NCI-H510A treated with DMSO at 0.1 percent for 48 hours (cell line): ENCODE measurements around the gene HINFP.
"Not testable (repeated sequence)": the region's sequence is repeated elsewhere in the genome, so short reads cannot be mapped to it uniquely, and the experiment has no call there.

Experiments
- DNase-seq: peaks from one replicate; lab custom pipeline; 2025; lab: John Stamatoyannopoulos, UW

HINFP gene

DNA sequence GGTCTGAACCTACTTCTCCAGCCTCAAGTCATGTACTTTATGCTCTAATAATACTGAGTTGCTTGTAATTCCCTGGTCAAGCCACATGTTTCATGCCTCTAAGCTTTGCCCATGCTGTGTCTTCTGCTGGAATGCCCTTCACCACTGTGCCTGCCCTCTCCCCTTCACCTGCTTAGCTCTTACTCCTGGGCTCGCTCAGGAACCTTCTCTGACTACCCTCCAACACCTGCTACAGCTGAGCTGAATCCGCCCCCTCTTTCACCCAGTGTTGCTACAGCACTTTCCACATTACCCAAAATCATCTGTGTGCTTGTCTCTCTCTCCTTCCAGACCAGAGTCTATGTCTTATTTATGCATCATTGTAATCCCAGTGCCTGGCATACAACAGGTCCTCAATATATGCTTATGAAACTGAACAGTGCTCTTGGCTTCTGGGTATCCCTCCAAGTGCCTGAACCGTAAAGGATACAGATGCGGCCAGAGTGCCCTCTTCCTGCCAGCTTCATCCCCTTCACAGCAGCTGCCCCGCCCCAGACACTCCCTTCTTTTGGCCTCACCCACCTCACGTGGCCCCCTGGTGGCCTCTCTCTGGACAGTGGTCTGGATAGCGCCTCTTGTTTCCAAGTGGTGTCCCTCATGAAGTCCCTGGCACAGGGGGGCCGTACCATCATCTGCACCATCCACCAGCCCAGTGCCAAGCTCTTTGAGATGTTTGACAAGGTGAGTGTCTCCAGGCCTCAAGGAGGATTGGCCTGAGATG, 34.5 kb downstream of the HINFP start:
- peak; percentile 24 for DNase-seq

GRCh38 chr11:119156496-119156895, 35.1 kb downstream of the HINFP start:
- DNase-seq = no peak

DNA sequence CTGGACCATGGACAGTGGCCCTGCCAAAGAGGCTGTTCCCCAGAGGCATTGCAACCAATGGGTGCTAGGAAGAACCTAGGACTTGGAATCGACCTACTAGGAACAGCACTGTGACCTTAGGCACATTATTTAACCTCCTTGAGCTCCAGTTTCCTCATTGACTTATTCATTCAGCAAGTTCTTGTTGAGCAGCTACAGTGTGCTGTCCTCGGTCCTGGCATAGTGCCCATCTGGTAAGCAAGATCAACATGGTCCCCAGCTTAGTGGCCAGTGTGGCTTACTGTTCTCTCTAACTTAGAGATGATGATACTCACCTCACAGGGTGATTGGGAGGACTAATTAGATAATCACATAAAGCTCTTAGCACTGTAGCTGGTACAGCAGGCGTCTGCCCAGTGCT, 35.7 kb downstream of the HINFP start:
- no peak for DNase-seq

GRCh38 chr11:119158467-119158866, 37.1 kb downstream of the HINFP start:
- DNase-seq = no peak

DNA sequence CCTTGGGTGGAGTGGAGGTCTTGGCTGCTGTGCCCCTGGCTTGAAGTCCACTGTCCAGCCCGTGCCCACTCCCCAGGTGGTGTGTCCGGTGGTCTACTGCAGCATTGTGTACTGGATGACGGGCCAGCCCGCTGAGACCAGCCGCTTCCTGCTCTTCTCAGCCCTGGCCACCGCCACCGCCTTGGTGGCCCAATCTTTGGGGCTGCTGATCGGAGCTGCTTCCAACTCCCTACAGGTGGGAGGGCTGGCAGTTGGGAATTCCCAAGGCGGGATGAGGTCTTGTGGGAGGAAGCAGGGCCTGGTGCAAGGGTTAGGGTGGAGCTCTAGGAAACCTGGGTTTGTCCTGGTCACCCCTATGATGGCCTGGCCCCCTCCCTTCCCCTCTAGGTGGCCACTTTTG, 38.8 kb downstream of the HINFP start:
- no peak for DNase-seq

DNA sequence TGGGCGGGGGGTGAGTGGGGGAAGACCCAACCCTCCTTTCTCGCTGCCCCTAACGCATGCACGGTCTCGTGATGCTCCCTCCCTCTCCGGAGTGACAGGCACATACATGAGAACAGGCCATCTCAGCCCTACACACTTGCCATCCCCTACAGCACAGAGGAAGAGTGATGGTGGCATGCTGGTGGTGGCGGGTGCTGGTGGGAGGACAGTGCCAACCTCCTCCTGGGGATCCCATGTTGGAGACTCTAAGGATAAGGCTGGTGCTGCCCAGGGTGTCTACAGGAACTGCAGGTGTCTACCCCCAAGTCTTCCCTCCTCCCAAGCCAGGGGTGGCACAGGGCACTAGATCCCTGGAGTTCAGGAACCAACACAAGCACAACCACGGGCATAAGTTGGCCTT, 40.5 kb downstream of the HINFP start:
- no peak for DNase-seq

DNA sequence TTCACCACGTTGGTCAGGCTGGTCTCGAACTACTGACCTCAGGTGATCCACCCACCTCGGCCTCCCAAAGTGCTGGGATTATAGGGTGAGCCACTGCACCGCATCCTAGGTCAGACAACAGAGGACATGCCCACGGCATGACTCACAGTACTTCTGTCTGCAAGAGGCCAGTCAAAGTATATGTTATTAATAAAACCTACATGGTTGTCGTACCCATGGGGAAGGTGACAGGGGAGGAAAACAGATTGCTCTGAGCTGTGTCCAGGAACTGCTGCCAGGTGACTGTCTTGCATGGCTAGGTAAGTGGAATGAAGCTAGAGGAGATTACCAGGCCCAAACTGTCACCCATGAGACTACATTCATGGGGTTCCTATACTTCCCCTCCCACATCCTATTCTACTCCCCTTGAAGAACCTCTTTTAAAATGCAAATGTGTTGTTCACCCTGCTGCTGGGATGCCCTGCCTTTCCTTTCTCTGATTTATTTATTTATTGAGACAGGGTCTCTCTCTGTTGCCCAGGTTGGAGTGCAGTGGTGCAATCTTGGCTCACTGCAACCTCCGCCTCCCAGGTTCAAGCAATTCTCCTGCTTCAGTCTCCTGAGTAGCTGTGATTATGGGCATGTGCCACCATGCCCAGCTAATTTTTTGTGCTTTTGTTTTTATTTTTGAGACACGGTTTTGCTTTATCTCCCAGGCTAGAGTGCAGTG, 45.1 kb downstream of the HINFP start:
- no peak for DNase-seq

GRCh38 chr11:119167077-119167458, 45.7 kb downstream of the HINFP start:
- not testable (repeated sequence) for DNase-seq

GRCh38 chr11:119167933-119168332, 46.6 kb downstream of the HINFP start:
- DNase-seq = no peak

- DNase-seq = peak; percentile 76
Observed at GRCh38 chr11:119168471-119169281, 47.3 kb downstream of the HINFP start, which contains the start of gene NLRX1. NLRX1 (plus strand) TSS chr11:119168725; CDS start chr11:119171404, 2,679 bp downstream.

DNA sequence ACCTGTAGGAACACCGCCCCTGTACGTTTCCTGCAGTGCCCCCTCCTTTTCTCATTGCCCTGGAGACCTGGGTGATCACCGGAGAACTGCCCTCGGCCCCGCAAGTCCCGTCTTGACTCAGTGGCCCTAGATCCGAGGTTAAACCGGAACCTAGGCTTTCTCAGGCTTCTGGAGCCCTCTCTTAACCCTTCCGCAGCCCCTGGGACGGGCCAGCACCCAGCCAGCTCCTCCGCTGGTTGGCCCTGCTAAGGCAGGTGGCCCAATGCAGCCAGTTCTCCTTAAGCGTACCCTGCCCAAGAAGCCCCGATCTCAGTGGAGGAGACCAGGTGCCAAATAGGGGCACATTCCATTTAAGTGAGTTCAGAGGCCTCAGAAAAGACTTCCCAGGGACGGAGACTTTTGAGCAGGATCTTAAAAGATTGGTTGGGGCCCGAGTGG, 47.9 kb downstream of the HINFP start:
- DNase-seq = no peak

DNA sequence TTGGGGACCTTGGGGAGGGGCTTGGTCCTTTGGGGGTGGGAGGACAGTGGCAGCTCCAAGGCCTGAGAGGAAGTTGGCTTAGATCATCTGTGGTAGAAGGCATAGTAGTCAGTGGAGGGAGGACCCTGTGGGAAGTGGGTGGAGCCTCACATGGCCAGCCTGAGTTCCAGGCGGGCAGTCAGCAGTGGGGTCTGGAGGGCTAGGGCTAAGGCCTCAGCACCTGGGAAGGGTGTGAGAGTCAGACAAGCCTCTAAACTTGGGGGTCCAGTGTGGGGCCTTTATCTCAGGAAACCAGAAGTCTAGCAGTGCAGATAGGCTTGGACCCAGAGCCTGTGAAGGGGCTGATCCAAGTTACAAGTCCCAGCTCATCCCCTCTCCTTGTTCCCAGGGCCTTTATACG, 51.1 kb downstream of the HINFP start:
- no peak for DNase-seq

DNA sequence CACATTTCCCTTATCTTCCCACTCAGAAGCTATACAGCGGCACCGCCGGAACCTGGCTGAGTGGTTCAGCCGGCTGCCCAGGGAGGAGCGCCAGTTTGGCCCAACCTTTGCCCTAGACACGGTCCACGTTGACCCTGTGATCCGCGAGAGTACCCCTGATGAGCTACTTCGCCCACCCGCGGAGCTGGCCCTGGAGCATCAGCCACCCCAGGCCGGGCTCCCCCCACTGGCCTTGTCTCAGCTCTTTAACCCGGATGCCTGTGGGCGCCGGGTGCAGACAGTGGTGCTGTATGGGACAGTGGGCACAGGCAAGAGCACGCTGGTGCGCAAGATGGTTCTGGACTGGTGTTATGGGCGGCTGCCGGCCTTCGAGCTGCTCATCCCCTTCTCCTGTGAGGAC, 52.1 kb downstream of the HINFP start:
- DNase-seq = no peak

GRCh38 chr11:119175493-119176077, 54.2 kb downstream of the HINFP start:
- DNase-seq = peak; percentile 11

GRCh38 chr11:119178166-119178680, 56.8 kb downstream of the HINFP start:
- DNase-seq = no peak

DNA sequence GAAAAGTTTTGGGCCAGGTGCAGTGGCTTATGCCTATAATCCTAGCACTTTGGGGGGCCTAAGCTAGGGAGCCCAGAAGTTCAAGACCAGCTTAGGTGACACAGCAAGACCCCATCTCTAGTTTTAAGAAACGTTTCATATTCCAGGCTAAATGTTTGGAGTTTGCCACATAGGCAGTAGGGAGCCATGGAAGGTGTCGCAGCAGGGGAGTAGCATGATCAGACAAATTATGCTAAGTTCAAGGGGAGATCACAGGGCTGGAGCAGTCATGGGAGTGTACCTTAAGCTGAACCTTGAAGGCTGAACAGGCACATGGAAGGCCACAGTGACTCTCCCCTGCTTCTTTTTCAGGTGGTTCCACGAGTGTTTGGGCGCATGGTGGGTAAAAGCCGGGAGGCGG, 58.0 kb downstream of the HINFP start:
- no peak for DNase-seq

DNA sequence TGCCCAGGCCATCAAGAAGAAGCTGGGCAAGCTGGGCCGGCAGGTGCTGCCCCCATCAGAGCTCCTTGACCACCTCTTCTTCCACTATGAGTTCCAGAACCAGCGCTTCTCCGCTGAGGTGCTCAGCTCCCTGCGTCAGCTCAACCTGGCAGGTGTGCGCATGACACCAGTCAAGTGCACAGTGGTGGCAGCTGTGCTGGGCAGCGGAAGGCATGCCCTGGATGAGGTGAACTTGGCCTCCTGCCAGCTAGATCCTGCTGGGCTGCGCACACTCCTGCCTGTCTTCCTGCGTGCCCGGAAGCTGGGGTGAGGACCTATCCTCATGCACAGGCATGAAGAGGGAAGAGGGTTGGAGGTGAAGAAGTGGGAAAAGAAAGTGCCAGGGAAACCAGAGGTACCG, 58.6 kb downstream of the HINFP start:
- DNase-seq = peak; percentile 97

GRCh38 chr11:119180729-119181676, 59.6 kb downstream of the HINFP start:
- DNase-seq = no peak

DNA sequence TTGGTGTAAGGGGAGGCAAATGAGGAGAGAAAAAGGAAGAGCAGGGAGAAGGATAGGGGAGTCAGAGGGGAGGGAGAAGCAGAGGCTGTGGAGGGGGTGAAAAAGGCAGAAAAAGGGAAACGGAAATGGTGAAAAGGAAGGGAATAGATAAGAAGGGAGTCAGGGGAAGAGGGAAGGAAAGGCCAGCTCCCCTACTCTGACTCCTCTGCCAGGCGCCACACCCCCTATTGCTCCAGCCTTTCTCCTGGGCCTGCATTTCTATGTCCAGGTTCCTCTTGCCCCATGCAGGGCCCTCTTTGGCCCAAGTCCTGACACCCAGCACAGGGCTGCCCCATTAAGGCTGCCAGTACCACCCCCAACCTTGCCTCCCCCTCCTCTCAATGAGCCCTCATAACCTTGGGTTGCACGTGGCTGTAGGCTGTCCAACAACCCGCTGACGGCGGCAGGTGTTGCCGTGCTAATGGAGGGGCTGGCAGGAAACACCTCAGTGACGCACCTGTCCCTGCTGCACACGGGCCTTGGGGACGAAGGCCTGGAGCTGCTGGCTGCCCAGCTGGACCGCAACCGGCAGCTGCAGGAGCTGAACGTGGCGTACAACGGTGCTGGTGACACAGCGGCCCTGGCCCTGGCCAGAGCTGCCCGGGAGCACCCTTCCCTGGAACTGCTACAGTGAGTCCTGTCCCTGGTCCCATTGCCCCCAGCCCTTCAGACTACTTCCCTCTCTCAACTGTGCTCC, 60.5 kb downstream of the HINFP start:
- peak; percentile 49 for DNase-seq

GRCh38 chr11:119184399-119184798, 63.0 kb downstream of the HINFP start:
- DNase-seq = not testable (repeated sequence)
